Measurements from ENCODE around the gene SH3RF3. TPM values are rescaled to one million over a fixed set of nuclear protein-coding genes. Genes with fewer than 3 reads are reported as not detected.

Gene SH3RF3
- total RNA-seq, 1 experiment from 2014 or later: not detected

GRCh38 chr2:109242654-109243331 is 113.8 kb downstream of the SH3RF3 start:
- POLR2A ChIA-PET: no interaction called here
- no TSS peak for BruUV-seq (replicated peaks)
- H4K20me1 ChIP-seq (ENCODE audit: insufficient read depth): no peaks in the 10 kb centered on the region
- H3K4me1 ChIP-seq (ENCODE audit: control insufficient read depth in 1 of 2, insufficient read depth in 2 of 2, low read length in 2 of 2): peaks cover 0 to 8% of the 10 kb centered on the region in 2 experiments; a peak in 1 of 4 replicates
- no peak overlapping the region for H2AFZ ChIP-seq (ENCODE audit: low read depth, low read length, poor library complexity, severe bottlenecking)
- no peaks in the 10 kb centered on the region for H3K9me3 ChIP-seq (ENCODE audit: control insufficient read depth in 1 of 2, insufficient read depth in 1 of 2, low read depth in 1 of 2, low read length in 2 of 2)
- H3K36me3 ChIP-seq (ENCODE audit: control insufficient read depth in 1 of 2, insufficient read depth in 2 of 2, low read length in 2 of 2): no peaks in the 10 kb centered on the region
- no peaks in the 10 kb centered on the region for H3K79me2 ChIP-seq (ENCODE audit: insufficient read depth, low read length)
- DNase-seq (ENCODE audit: low read depth, low spot score): no peak
- CTCF ChIA-PET: no interaction called here
- no peak overlapping the region for H3K9ac ChIP-seq (ENCODE audit: low read length)
- no peaks in the 10 kb centered on the region for H3K9me2 ChIP-seq (ENCODE audit: insufficient read depth)
- ATAC-seq: no peak
- no peak overlapping the region for H3K4me2 ChIP-seq (ENCODE audit: low read length)
- RAD21 ChIA-PET (ENCODE audit: low non-redundant PET in 1 of 2, low total read pairs in 2 of 2, uncharacterized antibody in 2 of 2, unreplicated experiment in 2 of 2): no interaction called here
- intact Hi-C loops (cut with micrococcal nuclease): no loop called here
- H3K27me3 ChIP-seq (ENCODE audit: insufficient read depth, low read length): 0 out of 2 replicates have a peak, but pooled peaks cover 5% of the 10 kb centered on the region
- no peak for TF ChIP-seq ZFX (IDR thresholded peaks at IDR 0.05)
- no peak for TF ChIP-seq EZH2phosphoT487 (IDR thresholded peaks at IDR 0.05; ENCODE audit: borderline replicate concordance)
- no peak for TF ChIP-seq SP1 (IDR thresholded peaks at IDR 0.05; ENCODE audit: low read depth)
- no peak for TF ChIP-seq REST (IDR thresholded peaks at IDR 0.05; ENCODE audit: low read depth)
- TF ChIP-seq POLR2AphosphoS5 (IDR thresholded peaks at IDR 0.05; ENCODE audit: low read depth, low read length): no peak
- TF ChIP-seq RAD21 (IDR thresholded peaks at IDR 0.05; ENCODE audit: low read depth): no peak
- no peak for TF ChIP-seq CTCF (IDR thresholded peaks at IDR 0.05 in 2 of 3, conservative IDR thresholded peaks at IDR 0.05 in 1 of 3; ENCODE audit: borderline replicate concordance in 1 of 3, insufficient read depth in 1 of 3, low read depth in 2 of 3, low read length in 2 of 3)
- no peak for TF ChIP-seq CBX3 (IDR thresholded peaks at IDR 0.05; ENCODE audit: low read depth)
- TF ChIP-seq MAX (IDR thresholded peaks at IDR 0.05): no peak
- TF ChIP-seq SRF (IDR thresholded peaks at IDR 0.05; ENCODE audit: low read depth): no peak
- no peak overlapping the region for H3K27ac ChIP-seq (ENCODE audit: low read depth, low read length)
- no peak overlapping the region for H3K4me3 ChIP-seq (replicated peaks in 1 of 2; ENCODE audit: low read depth in 1 of 2, low read length in 2 of 2)

Measured in HCT116 (cell line).